CD4-positive, alpha-beta T cell (primary cell): ENCODE data around the gene KLHL36. TPM values are rescaled to one million over a fixed set of nuclear protein-coding genes. Genes with fewer than 3 reads are reported as not detected.

Source experiments
- ATAC-seq: fragments of 200-7000 bp; cut with Tn5 transposase; one replicate; pipeline ENCODE4 v1.10.0; 2022; ENCODE audit warnings: mild to moderate bottlenecking; ENCODE audit not compliant: poor library complexity
- CTCF ChIA-PET: fragments of 350-600 bp; sonication (Branson Sonifier 250); formaldehyde crosslinking; loops from one replicate; lab custom pipeline; 2021; ENCODE audit warnings: antibody characterized with exemption, inconsistent platforms; lab: Charles Lee
- POLR2A ChIA-PET: fragments of 350-600 bp; sonication (Branson Sonifier 250); formaldehyde crosslinking; loops from one replicate; lab custom pipeline; 2021; ENCODE audit warnings: antibody characterized with exemption, inconsistent platforms; lab: Charles Lee
- DNase-seq, 14 experiments: peaks; one replicate each; pipeline ENCODE4 v3.0.0-alpha.2; 2013 to 2020; ENCODE audit warnings: mixed read lengths in 2 of 14
- H3K27ac ChIP-seq, 2 donors: one replicate each; pipeline versions ENCODE4 v1.5.1 to v1.7.0; 2013; ENCODE audit warnings: low read length in 2 of 2, low read depth in 1 of 2, mild to moderate bottlenecking in 1 of 2
- H3K27me3 ChIP-seq, 2 experiments: 1 replicate in 1 of 2; 2 replicates in 1 of 2; pipeline versions ENCODE4 v1.6.1 to v1.7.0; 2013; ENCODE audit warnings: low read length in 2 of 2, control low read depth in 1 of 2, mild to moderate bottlenecking in 1 of 2, moderate library complexity in 1 of 2; ENCODE audit not compliant: insufficient read depth in 2 of 2, control insufficient read depth in 1 of 2
- H3K36me3 ChIP-seq: one replicate; pipeline ENCODE4 v1.6.1; 2013; ENCODE audit warnings: low read length, control low read depth; ENCODE audit not compliant: insufficient read depth
- H3K4me1 ChIP-seq: one replicate; pipeline ENCODE4 v1.6.1; 2013; ENCODE audit warnings: low read length, control low read depth; ENCODE audit not compliant: insufficient read depth
- H3K4me3 ChIP-seq: one replicate; pipeline ENCODE4 v1.5.1; 2013; ENCODE audit warnings: mild to moderate bottlenecking, low read length, moderate library complexity
- H3K9me3 ChIP-seq, 2 experiments: 1 replicate in 1 of 2; 2 replicates in 1 of 2; pipeline versions ENCODE4 v1.6.1 to v1.7.0; 2013; ENCODE audit warnings: low read length in 2 of 2, mild to moderate bottlenecking in 2 of 2, control low read depth in 1 of 2, moderate library complexity in 1 of 2; ENCODE audit not compliant: control insufficient read depth in 1 of 2, insufficient read depth in 1 of 2
- H3K27ac Mint-ChIP-seq: one replicate; pipeline ENCODE4 v1.8.0; 2020; ENCODE audit warnings: mixed read lengths
- H3K27me3 Mint-ChIP-seq: one replicate; pipeline ENCODE4 v1.8.0; 2021; ENCODE audit warnings: mixed read lengths
- H3K36me3 Mint-ChIP-seq: one replicate; pipeline ENCODE4 v1.8.0; 2021; ENCODE audit warnings: low read depth, mixed read lengths
- H3K4me1 Mint-ChIP-seq: one replicate; pipeline ENCODE4 v1.8.0; 2021; ENCODE audit warnings: low read depth, mixed read lengths
- H3K4me3 Mint-ChIP-seq: one replicate; pipeline ENCODE4 v1.8.0; 2020; ENCODE audit warnings: mild to moderate bottlenecking, mixed read lengths
- H3K9me3 Mint-ChIP-seq: one replicate; pipeline ENCODE4 v1.8.0; 2020; ENCODE audit warnings: mixed read lengths
- CTCF ChIP-seq: fragments of 200-600 bp; IDR thresholded peaks from one replicate; pipeline ENCODE4 v1.8.0; 2022; ENCODE audit warnings: antibody characterized with exemption, mild to moderate bottlenecking
- intact Hi-C, 2 experiments: fragments of 100-400 bp; cut with DNase I in 1 of 2; cut with micrococcal nuclease in 1 of 2; formaldehyde crosslinking; loops; one replicate each; pipeline versions ENCODE4 v1.15.1 to v1.9.0; 2023 to 2025; cut with DNase I, micrococcal nuclease
- total RNA-seq, 174 experiments: library from RNA in 2 of 174; stranded (reverse) in 2 of 174; gene quantifications; one replicate each; pipeline ENCODE4 v1.2.3 and lab custom pipeline; 2021 to 2026

The KLHL36 gene
- total RNA-seq, 2 experiments from 2014 or later = 76.6 to 78.6 TPM

DNA sequence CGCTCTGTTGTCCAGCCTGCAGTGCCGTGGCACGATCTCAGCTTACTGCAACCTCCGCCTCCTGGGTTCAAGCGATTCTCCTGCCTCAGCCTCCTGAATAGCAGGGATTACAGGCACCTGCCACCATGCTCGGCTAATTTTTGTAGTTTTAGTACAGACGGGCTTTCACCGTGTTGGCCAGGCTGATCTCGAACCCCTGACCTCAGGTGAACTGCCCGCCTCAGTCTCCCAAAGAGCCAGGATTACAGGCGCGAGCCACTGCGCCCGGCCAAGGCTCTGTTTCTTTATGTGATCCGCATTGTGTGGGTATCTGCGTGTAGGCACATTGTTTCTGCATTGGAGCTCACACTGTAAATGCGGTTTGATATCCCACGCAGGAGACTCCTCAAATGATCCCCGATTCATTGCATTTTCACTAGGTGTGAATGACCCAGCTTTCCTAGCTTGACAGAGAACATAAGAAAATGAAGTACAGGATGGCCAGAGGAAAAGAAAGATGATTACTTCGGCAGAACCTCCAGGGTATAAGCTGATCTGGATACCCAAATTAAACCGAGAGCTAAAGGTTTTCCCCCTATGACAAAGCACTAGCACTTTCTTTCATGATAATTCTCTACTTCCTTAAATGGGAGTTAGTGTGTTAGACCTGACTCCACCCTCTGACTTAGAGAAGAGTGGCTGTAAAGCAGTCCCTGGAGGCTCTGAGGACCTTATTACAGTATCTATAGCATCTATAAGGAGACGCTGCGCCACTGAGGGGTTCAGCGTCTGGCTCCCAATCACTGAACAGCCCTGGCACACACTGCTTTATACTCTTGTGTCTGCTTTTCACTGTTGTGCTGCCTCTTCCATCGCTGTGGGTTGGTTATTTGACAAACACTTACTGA is 47.7 kb upstream of the KLHL36 start:
- TF ChIP-seq CTCF = no peak
- POLR2A ChIA-PET = interaction anchor here (0.6 to 11.1 kb wide), 13 partner anchors 7 to 136 kb away, joined by 3 to 135 read pairs (median 5); partner anchors contain the start of genes COTL1 and KLHL36
- peaks cover 95% of the 10 kb centered on the region for H3K4me1 ChIP-seq
- intact Hi-C loops = loop anchor here (1.0 to 2.0 kb wide), 2 partner anchors 8 to 16 kb away; no protein-coding TSS in a partner anchor
- peaks cover 80% of the 10 kb centered on the region for H3K4me1 Mint-ChIP-seq
- no peaks in the 10 kb centered on the region for H3K9me3 ChIP-seq
- peak overlapping the region; percentile 82 to 85 for H3K27ac ChIP-seq
- DNase-seq = peak in 4 of 14 experiments; percentile 39 to 84 (median 80)
- H3K36me3 ChIP-seq = peaks cover 23% of the 10 kb centered on the region
- peak; percentile 71 for ATAC-seq
- peak overlapping the region; percentile 46 for H3K4me3 ChIP-seq
- H3K27ac Mint-ChIP-seq = peak overlapping the region; percentile 96
- no peaks in the 10 kb centered on the region for H3K27me3 Mint-ChIP-seq
- CTCF ChIA-PET = interaction anchor here (0.7 to 4.2 kb wide), 9 partner anchors 16 to 125 kb away, joined by 3 to 19 read pairs (median 3); partner anchors contain the start of gene COTL1
- H3K9me3 Mint-ChIP-seq = no peaks in the 10 kb centered on the region
- H3K36me3 Mint-ChIP-seq = peaks cover 42% of the 10 kb centered on the region
- no peaks in the 10 kb centered on the region for H3K27me3 ChIP-seq
- H3K4me3 Mint-ChIP-seq = peak overlapping the region; percentile 86

DNA sequence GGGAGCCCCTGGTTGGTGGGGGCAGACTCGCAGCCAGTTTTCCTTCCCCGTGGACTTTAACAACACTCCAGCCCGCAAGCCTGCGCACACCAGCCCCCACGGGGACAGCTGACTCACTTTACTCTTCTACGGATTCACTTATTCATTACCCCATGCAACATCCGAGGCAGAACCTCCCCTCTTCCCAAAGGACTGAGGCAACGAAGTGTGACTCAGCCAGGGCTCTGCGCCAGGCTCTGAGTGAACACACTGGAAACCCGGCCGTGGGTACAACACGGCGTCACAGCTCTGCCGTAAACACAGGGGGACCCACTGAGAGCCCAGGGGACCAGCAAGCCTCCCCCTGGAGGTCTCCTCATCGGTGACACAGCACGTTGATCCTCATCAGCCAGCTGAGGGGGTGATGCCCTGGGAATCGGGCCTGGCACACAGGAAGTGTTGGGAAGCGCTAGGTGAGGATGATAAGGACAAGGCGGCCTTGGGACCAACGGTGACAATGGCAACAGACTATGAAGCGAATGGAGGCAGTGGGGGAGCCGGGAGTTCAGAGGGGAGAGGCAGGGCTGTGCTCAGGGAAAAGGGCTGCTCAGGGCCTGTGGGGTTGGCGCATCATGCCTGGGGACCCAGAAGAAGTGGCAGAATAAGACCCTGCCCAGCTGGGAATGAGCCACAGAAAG is 45.0 kb upstream of the KLHL36 start:
- Mint-ChIP-seq H3K36me3 (peaks cover 44% of the 10 kb centered on the region), H3K27ac (peak overlapping the region; percentile 96), H3K4me1 (peaks cover 83% of the 10 kb centered on the region), H3K4me3 (peak overlapping the region; percentile 76), H3K27me3 (no peaks in the 10 kb centered on the region), H3K9me3 (no peaks in the 10 kb centered on the region)
- ChIA-PET POLR2A (interaction anchor here (1.0 to 11.1 kb wide), 3 partner anchors 9 to 97 kb away, joined by 3 to 135 read pairs (median 6); partner anchors contain the start of gene COTL1), CTCF (interaction anchor here (1.4 to 4.2 kb wide), 3 partner anchors 9 to 19 kb away, joined by 3 to 19 read pairs (median 8); no protein-coding TSS in a partner anchor)
- DNase-seq (peak in 8 of 14 experiments; percentile 31 to 76 (median 50)), ATAC-seq (peak; percentile 3)
- H3K4me3 ChIP-seq = peak overlapping the region; percentile 1
- peaks cover 96% of the 10 kb centered on the region for H3K4me1 ChIP-seq
- H3K27ac ChIP-seq = peak overlapping the region; percentile 71 to 82
- peaks cover 12% of the 10 kb centered on the region for H3K36me3 ChIP-seq
- no peak for TF ChIP-seq CTCF
- intact Hi-C loops = no loop called here
- no peaks in the 10 kb centered on the region for H3K9me3 ChIP-seq
- no peaks in the 10 kb centered on the region for H3K27me3 ChIP-seq

GRCh38 chr16:84603940-84604339 is 44.4 kb upstream of the KLHL36 start:
- no peaks in the 10 kb centered on the region for H3K27me3 ChIP-seq
- peaks cover 87% of the 10 kb centered on the region for H3K4me1 Mint-ChIP-seq
- POLR2A ChIA-PET = interaction anchor here (11.1 kb wide), 1 partner anchor 12 kb away, joined by 135 read pairs; the partner anchor contains the start of gene COTL1
- CTCF ChIA-PET = interaction anchor here (2.2 kb wide), 1 partner anchor 12 kb away, joined by 8 read pairs; no protein-coding TSS in a partner anchor
- no peaks in the 10 kb centered on the region for H3K9me3 Mint-ChIP-seq
- peaks cover 96% of the 10 kb centered on the region for H3K4me1 ChIP-seq
- intact Hi-C loops = no loop called here
- TF ChIP-seq CTCF = no peak
- no peak for ATAC-seq
- H3K27me3 Mint-ChIP-seq = no peaks in the 10 kb centered on the region
- DNase-seq = no peak
- H3K4me3 ChIP-seq = no peak overlapping the region
- peaks cover 12% of the 10 kb centered on the region for H3K36me3 ChIP-seq
- H3K27ac Mint-ChIP-seq = peak overlapping the region; percentile 96
- peaks cover 47% of the 10 kb centered on the region for H3K36me3 Mint-ChIP-seq
- H3K9me3 ChIP-seq = no peaks in the 10 kb centered on the region
- no peak overlapping the region for H3K4me3 Mint-ChIP-seq
- H3K27ac ChIP-seq = peak overlapping the region; percentile 71 to 82
